Inferior parietal cortex (tissue), 1 donor: ENCODE results near the gene LEFTY2.
"Not testable (repeated sequence)": the region's sequence is repeated elsewhere in the genome, so short reads cannot be mapped to it uniquely, and the experiment has no call there.

ENCODE experiments used
- DNase-seq: peaks from one replicate; pipeline ENCODE4 v3.0.0-alpha.2; 2016; ENCODE audit errors: extremely low spot score

Gene LEFTY2

GRCh38 chr1:225930566-225930965, 10.5 kb downstream of the LEFTY2 start:
- DNase-seq, result no peak

- not testable (repeated sequence) for DNase-seq
These were observed 11.6 kb downstream of the LEFTY2 start for GRCh38 chr1:225929462-225929861.

DNA sequence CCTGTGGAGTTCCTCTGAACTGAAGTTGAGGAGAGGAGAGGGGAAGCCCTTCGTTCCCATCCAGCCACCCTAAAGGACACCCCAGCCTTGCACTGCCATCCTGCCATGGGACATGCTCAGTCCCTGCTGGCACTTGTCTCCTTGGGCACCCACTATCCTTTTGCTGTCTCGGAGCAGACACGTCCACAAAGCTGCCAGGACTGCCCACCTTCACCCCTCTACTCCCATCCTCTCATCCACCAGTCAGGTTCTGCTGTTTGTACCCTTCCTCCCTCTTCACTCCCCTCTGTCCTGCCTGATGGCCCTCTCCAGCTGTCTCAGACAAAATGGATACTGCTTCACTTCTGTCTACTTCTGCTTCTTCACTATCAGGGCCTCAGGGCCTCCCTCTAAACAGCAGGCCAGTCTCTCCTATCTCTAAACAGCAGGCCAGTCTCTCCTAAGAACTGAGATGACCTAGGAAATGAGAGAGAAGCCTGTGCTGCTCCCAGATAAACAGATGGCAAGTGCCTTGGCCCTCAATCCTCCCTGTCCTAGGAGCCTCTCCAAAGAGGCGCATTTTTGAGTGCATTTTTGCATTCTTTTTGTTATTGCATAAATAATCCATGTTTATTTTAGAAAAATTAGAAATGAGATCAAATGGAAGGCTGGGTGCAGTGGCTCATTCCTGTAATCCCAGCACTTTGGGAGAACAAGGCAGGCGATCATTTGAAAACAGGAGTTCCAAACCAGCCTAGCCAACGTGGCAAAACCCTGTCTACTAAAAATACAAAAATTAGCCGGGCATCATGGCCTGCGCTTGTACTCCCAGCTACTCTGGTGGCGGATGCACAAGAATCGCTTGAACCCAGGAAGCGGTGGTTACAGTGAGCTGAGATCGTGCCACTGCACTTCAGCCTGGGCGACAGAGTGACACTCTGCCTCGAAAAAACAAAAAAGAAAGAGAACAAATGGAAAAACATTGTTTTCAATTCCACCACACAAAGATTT, 12.5 kb downstream of the LEFTY2 start:
- DNase-seq, result peak; percentile 63

- DNase-seq, result no peak
These were observed 14.4 kb downstream of the LEFTY2 start for GRCh38 chr1:225926551-225927113.

DNA sequence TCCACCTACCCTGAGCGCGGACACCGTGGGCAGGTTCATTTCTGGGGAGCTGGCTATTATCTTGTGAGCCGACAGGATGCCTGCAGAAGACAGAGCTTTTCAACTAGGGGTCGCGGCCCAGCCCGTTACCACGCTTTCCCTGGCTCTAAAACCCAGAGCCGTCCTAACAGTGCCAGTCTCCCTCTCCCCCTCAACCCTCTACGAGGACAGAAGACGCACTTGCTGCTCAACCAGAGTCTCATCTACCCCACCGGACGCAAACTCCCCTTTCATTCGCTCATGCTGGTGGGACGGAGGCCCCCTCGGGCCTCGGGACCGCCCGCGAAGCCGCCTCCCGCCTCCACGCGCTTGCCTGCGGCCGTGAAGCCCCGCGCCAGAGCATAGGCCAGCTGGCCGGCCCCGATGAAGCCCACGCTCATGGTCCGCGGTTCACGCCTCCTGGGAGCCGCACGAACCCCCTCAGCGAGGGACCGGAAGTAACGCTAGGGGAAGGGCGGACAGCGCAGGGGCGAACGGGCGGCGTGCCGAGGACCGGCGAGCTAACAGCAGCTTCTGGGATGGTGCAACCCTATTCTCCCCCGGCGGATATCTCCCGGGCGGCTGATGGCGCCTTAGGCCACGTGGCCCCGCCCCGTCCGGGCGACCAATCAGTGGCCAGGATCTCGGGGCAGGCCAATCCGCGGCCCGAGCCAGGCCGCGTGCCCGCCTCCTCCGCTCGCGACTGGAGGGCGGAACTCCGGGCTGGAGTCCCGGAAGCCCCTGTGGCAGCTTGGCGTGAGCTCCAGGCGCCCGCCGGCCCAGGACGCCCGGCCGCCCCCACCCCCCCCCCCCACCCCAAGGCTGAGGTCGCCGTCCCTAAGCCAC, 17.1 kb downstream of the LEFTY2 start, which contains the start of gene PYCR2:
PYCR2 (minus strand) TSS at position 559 of the 864 bp plus-strand sequence; CDS start at position 419, 140 bp downstream.
- DNase-seq, result peak; percentile 96

GRCh38 chr1:225923381-225923691, 17.7 kb downstream of the LEFTY2 start:
- DNase-seq, result no peak

DNA sequence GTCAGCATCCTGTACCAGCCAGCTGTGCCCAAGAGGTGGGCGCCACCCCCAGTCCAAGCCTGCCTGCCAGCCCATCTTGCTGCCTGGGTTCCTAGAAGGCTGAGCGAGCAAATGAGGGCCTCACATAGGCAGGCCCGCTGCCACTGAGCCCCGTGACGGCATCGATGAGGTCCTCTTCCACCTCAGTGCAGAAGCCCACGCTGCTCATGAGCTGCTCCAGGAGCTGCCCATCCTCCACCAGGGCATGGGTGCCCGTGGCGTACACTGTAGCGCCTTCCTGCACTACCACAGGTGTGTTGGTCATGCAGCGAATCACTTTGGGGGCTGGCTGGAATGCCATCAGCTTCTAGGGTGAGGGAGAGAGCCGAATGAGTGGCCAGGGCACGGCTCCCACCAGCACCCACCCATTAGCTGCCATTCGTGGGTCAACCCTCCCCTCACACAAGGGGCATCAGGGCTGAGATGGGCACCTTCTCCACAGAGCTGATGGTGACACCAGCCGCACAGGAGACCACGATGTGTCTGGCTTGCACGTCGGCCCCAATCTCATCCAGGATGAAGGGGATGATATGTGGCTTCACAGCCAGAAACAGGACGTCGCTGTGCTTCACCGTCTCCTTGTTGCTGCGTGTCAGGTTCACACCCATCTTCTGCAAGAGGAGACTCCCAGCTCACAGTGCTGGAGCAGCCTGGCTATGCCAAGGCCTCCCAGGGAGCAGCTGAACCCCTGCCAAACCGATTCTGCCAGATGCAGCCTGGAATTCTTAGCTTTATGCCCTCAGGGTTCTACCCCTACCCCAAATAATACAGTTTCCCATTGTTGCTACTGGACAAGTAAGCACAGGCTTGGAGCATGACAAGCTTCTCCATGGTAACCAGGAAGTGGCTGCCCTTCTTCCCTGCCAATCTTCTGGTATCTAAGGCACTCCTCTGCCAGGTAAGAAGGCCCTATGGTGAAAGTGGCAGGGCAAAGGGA, 19.0 kb downstream of the LEFTY2 start:
- DNase-seq, result no peak

- peak; percentile 85 for DNase-seq
These were observed 21.1 kb downstream of the LEFTY2 start for GRCh38 chr1:225919906-225920305.

DNA sequence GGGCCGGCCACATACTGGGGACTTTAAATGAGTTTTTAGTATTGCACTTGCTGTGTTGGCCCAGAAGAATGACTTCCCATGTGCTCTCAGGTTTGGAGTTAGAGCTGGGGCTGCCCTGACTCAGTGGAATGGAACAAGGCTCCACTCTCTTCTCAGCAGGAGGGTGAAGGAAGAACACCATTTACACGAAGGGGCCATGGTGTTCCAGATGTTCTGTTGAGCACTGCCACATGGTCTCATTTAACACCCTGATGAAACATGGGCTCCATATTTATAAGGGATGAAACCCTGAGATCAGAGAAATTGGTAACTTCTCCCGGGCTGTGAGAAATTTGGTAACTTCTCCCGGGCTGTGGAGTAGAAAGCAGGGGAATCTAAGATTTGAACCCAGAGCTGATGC, 22.7 kb downstream of the LEFTY2 start:
- no peak for DNase-seq

DNA sequence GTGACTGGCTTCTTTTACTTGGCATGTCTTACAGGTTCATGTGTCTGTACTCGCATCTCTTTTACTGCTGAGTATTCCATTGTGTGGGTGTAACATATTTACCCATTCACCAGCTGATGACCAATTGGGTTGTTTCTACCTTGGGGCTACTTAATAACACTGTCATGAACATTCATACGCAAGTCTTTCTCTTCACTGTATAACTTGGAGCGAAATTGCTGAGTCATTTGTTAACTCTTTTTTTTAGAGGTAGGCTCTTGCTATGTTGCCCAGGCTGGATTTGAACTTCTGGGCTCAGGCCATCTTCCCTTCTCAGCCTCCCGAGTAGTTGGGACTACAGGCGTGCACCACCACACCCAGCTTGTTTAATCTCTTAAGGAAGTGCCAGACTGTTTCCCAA, 23.5 kb downstream of the LEFTY2 start:
- no peak for DNase-seq

GRCh38 chr1:225917101-225917500, 23.9 kb downstream of the LEFTY2 start:
- DNase-seq, result no peak

- DNase-seq, result no peak
These were observed 25.5 kb downstream of the LEFTY2 start for GRCh38 chr1:225915538-225915991.

GRCh38 chr1:225914947-225915346, 26.1 kb downstream of the LEFTY2 start:
- DNase-seq, result no peak

- no peak for DNase-seq
These were observed 26.6 kb downstream of the LEFTY2 start for GRCh38 chr1:225914391-225914790.

- peak; percentile 51 for DNase-seq
These were observed 29.6 kb downstream of the LEFTY2 start for GRCh38 chr1:225911191-225912130.

- no peak for DNase-seq
These were observed 31.5 kb downstream of the LEFTY2 start for GRCh38 chr1:225909477-225909876.

DNA sequence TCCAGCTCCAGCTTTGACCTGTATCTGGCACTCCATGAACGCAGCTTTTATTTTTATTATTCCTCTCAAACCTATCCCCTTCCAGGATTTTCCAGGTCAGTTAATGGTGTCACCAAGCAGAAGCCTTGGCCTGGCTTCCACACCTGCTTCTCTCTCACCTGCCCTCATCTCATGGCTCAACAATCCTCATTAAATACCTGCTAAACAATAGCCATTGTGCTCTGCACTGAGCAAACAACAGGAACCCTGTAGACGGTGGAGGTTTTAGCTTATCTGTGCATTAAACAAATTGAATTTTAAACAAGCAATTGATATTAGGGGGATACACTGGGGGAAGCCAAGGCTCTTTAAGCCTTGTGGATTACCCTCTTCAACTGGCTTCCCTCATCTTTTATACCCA, 32.2 kb downstream of the LEFTY2 start:
- no peak for DNase-seq

- DNase-seq, result no peak
These were observed 32.9 kb downstream of the LEFTY2 start for GRCh38 chr1:225908013-225908640.

DNA sequence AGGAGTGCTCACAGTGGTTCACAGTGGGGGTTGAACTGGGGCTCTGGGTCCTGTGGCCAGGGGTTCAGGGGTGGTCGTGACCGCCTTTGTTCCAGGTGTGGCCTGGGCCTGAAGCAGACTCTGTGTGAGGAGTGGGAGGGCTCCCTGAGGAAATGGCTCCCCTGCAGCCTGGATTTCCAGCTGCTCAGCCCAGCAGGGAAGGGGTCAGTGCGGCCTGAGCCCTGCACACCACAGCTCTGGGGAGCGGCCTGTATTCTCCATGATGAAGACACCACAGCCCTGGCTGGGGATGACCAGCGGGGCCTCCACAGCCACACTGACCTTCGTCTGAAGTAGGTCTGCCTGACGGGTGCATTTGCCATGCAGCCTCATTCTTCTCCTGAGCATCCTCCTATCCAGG, 33.7 kb downstream of the LEFTY2 start:
- no peak for DNase-seq
